GM12878 (cell line): ENCODE results near the gene TOLLIP. TPM values are rescaled to one million over a fixed set of nuclear protein-coding genes. Genes with fewer than 3 reads are reported as not detected.
"Not testable (repeated sequence)": the region's sequence is repeated elsewhere in the genome, so short reads cannot be mapped to it uniquely, and the experiment has no call there.

ENCODE experiments used
- ATAC-seq: fragments of 200-7000 bp; cut with Tn5 transposase; 3 replicates; pipeline ENCODE4 v1.9.1; 2020; ENCODE audit warnings: mild to moderate bottlenecking, moderate library complexity
- BruUV-seq: library from RNA; stranded (reverse); fragments of 400-500 nt; replicated peaks from 2 replicates; lab custom pipeline; 2021; lab: Mats Ljungman, UMichigan
- CTCF ChIA-PET: fragments of 300-600 bp; sonication (Branson Sonifier 250); formaldehyde crosslinking; extraction: SDS; loops from one replicate; lab custom pipeline; 2021; ENCODE audit warnings: inconsistent platforms; lab: Yijun Ruan, JAX
- POLR2A ChIA-PET: fragments of 350-600 bp; formaldehyde crosslinking; extraction: SDS; loops from one replicate; lab custom pipeline; 2021; ENCODE audit warnings: inconsistent platforms; lab: Charles Lee
- RAD21 ChIA-PET: fragments of 300-600 bp; sonication (Branson Sonifier 250); formaldehyde crosslinking; loops from one replicate; lab custom pipeline; 2023; ENCODE audit warnings: antibody characterized with exemption; ENCODE audit not compliant: unreplicated experiment; lab: Charles Lee
- SMC1A ChIA-PET: fragments of 300-600 bp; sonication (Branson Sonifier 250); formaldehyde crosslinking; loops from one replicate; lab custom pipeline; 2023; ENCODE audit not compliant: unreplicated experiment, uncharacterized antibody; lab: Charles Lee
- DNase-seq: peaks from one replicate; pipeline ENCODE4 v3.0.0-alpha.2; 2011; ENCODE audit warnings: low read depth, low spot score
- FAIRE-seq: peaks from 3 replicates; lab custom pipeline; 2011; peaks lifted over from hg19 to GRCh38; lab: Jason Lieb, UNC
- H2AFZ ChIP-seq: 2 replicates; pipeline ENCODE4 v1.6.0; 2011; ENCODE audit warnings: low read depth, low read length, control low read depth; ENCODE audit not compliant: control insufficient read depth
- H3K27ac ChIP-seq: 2 replicates; pipeline ENCODE4 v1.5.1; 2011; ENCODE audit warnings: control low read depth; ENCODE audit not compliant: control insufficient read depth, insufficient read depth
- H3K27me3 ChIP-seq, 2 experiments: replicated peaks in 1 of 2; 2 replicates each; pipeline versions ENCODE4 v1.6.0 to v1.6.1; 2011; ENCODE audit warnings: low read length in 1 of 2; ENCODE audit not compliant: control insufficient read depth in 2 of 2, insufficient read depth in 2 of 2
- H3K36me3 ChIP-seq, 2 experiments: 2 replicates each; pipeline ENCODE4 v1.5.1; 2011; ENCODE audit warnings: low read length in 1 of 2; ENCODE audit not compliant: control insufficient read depth in 2 of 2, insufficient read depth in 2 of 2
- H3K4me1 ChIP-seq: 2 replicates; pipeline ENCODE4 v1.6.1; 2011; ENCODE audit warnings: mild to moderate bottlenecking, low read length, moderate library complexity, mixed read lengths; ENCODE audit not compliant: control insufficient read depth, insufficient read depth
- H3K4me2 ChIP-seq: 2 replicates; pipeline ENCODE4 v1.6.0; 2011; ENCODE audit warnings: control low read depth; ENCODE audit not compliant: control insufficient read depth, insufficient read depth
- H3K4me3 ChIP-seq: fragments of 200-600 bp; sonication (generic); 2 replicates; pipeline ENCODE4 v1.5.1; 2016
- H3K79me2 ChIP-seq: 2 replicates; pipeline ENCODE4 v1.6.0; 2011; ENCODE audit warnings: low read length; ENCODE audit not compliant: control insufficient read depth, insufficient read depth
- H3K9ac ChIP-seq: 2 replicates; pipeline ENCODE4 v1.8.0; 2011; ENCODE audit warnings: low read length, control low read depth, mixed read lengths; ENCODE audit not compliant: control insufficient read depth, insufficient read depth
- H3K9me3 ChIP-seq: replicated peaks from 3 replicates; pipeline ENCODE4 v1.5.1; 2011; ENCODE audit warnings: mild to moderate bottlenecking, low read length; ENCODE audit not compliant: control insufficient read depth, insufficient read depth
- H4K20me1 ChIP-seq: 2 replicates; pipeline ENCODE4 v1.6.0; 2011; ENCODE audit not compliant: control insufficient read depth, insufficient read depth
- BCL3 ChIP-seq: IDR thresholded peaks from 2 replicates; pipeline ENCODE4 v1.6.1; 2011; ENCODE audit warnings: borderline replicate concordance, low read depth, mild to moderate bottlenecking, moderate library complexity, low read length; ENCODE audit not compliant: insufficient read depth, poor library complexity, severe bottlenecking
- KAT2A ChIP-seq: conservative IDR thresholded peaks from 2 replicates; pipeline ENCODE4 v1.6.1; 2011; ENCODE audit warnings: low read depth, low read length; ENCODE audit not compliant: control insufficient read depth
- SPI1 ChIP-seq: IDR thresholded peaks from 2 replicates; pipeline ENCODE4 v1.6.1; 2011; ENCODE audit warnings: low read depth, mild to moderate bottlenecking, low read length, moderate library complexity, borderline replicate concordance; ENCODE audit not compliant: insufficient read depth
- ZSCAN29 ChIP-seq: fragments of 450-650 bp; IDR thresholded peaks from 2 replicates; pipeline ENCODE4 v1.6.1; 2017; ENCODE audit warnings: mild to moderate bottlenecking, moderate library complexity
- WGBS: methylation state at CpG from one replicate; pipeline ENCODE4 v1.1.6; 2016; ENCODE audit warnings: low lambda C conversion rate; ENCODE audit not compliant: insufficient replicate concordance, insufficient coverage; ENCODE audit errors: missing lambda C conversion rate; 5-methylcytosine and 5-hydroxymethylcytosine counted together
- in situ Hi-C: fragments of 300-500 bp; cut with MboI; formaldehyde crosslinking; loops from 9 replicates; pipeline ENCODE4 v1.14.3; 2018; ENCODE audit warnings: mixed read lengths
- intact Hi-C: fragments of 100-400 bp; cut with micrococcal nuclease; formaldehyde crosslinking; loops from one replicate; pipeline ENCODE4 v1.14.2; 2022; ENCODE audit not compliant: unreplicated experiment
- polyA plus RNA-seq, 11 experiments: library from polyadenylated mRNA; depleted of rRNA in 4 of 11; unstranded in 6 of 11; stranded (reverse) in 5 of 11; fragments of >200 nt; fragmentation: Nextera tagmentation in 4 of 11; fragmentation: Illumina TruSeq in 1 of 11; extraction: Ambion mirVana in 4 of 11; extraction: Trizol in 1 of 11; gene quantifications; 1 replicate in 1 of 11; 2 replicates in 10 of 11; pipeline versions ENCODE4 v1.2.1 to v1.2.3, GENCODE V29; 2011 to 2016; ENCODE audit warnings: inconsistent platforms in 2 of 11, missing spikeins in 2 of 11, low read depth in 1 of 11
- total RNA-seq, 4 experiments: library from RNA; depleted of rRNA in 3 of 4; stranded (reverse); fragments of >200 nt in 3 of 4; fragmentation: Illumina TruSeq in 1 of 4; extraction: Trizol in 1 of 4; gene quantifications; 2 replicates each; pipeline versions ENCODE4 v1.2.1 to v1.2.3, GENCODE V29; 2013 to 2021

TOLLIP gene
- total and polyA plus RNA-seq, 10 of the 15 experiments (the other 5 are each of a cell fraction or from before 2014, with no cell fraction given), result 0.47 to 39.5 (median 21.6) TPM

GRCh38 chr11:1341928-1342524 is 32.6 kb upstream of the TOLLIP start:
- TF ChIP-seq SPI1 (no peak), BCL3 (no peak), ZSCAN29 (no peak), KAT2A (no peak)
- no peak for ATAC-seq
- H3K9me3 ChIP-seq, result no peaks in the 10 kb centered on the region; the same call in 2 of the 3 replicates
- RAD21 ChIA-PET, result no interaction called here
- H3K36me3 ChIP-seq, result no peaks in the 10 kb centered on the region
- CTCF ChIA-PET, result no interaction called here
- no peak overlapping the region for H3K27ac ChIP-seq
- no peaks in the 10 kb centered on the region for H4K20me1 ChIP-seq
- POLR2A ChIA-PET, result no interaction called here
- H3K4me3 ChIP-seq, result no peak overlapping the region
- FAIRE-seq, result no peak
- SMC1A ChIA-PET, result no interaction called here
- H3K9ac ChIP-seq, result no peak overlapping the region
- no peak overlapping the region for H2AFZ ChIP-seq
- H3K4me1 ChIP-seq, result no peaks in the 10 kb centered on the region
- intact Hi-C loops (no loop called here), in situ Hi-C loops (no loop called here)
- no peak overlapping the region for H3K4me2 ChIP-seq
- BruUV-seq, result no TSS peak
- no peaks in the 10 kb centered on the region for H3K27me3 ChIP-seq
- WGBS, result 44% methylated on average over 17 of the region's 17 CpGs
- no peak for DNase-seq
- H3K79me2 ChIP-seq, result no peaks in the 10 kb centered on the region

GRCh38 chr11:1341226-1341625 is 31.8 kb upstream of the TOLLIP start:
- H3K4me1 ChIP-seq, H3K27me3 ChIP-seq, H3K9me3 ChIP-seq, H3K9ac ChIP-seq, H2AFZ ChIP-seq, DNase-seq, CTCF ChIA-PET, RAD21 ChIA-PET, BruUV-seq, H3K79me2 ChIP-seq, H4K20me1 ChIP-seq, SMC1A ChIA-PET, H3K27ac ChIP-seq, FAIRE-seq, ATAC-seq, in situ Hi-C loops, POLR2A ChIA-PET, intact Hi-C loops, H3K4me2 ChIP-seq, H3K36me3 ChIP-seq, H3K4me3 ChIP-seq: not testable (repeated sequence)
- WGBS, result 74% methylated on average over 10 of the region's 10 CpGs
